ENCODE measurements around the gene PNMA6E.

Gene PNMA6E

DNA sequence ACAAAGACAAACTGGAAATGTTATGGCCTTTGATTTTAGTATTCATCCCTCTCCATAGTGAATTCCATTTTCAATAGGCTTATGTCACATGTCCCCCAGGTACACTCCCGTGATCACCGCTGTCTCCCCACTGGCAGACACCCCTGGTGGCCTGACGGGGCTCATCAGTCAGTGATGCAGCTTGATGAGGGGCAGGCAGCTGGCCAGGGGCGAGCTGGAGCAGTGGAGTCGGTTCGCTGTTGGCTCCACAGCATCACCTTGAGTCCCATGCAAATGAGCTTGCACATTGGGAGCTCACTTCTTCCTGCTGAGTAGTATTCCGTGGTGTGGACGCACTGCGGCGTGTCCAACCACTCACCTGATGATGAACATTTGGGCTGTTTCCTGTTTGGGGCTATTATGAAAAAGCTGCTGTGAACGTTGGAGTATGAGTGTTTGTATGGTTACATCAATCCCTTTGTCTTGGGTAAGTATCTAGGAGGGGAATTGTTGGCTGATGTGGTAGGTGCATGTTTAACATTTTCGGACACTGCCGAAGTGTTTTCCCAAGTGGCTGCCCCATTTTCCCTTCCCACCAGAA is 39.5 kb upstream of the PNMA6E start:
- no peaks in the 10 kb centered on the region for H3K27me3 ChIP-seq (ENCODE audit: low read length)
- no peak overlapping the region for H3K27ac ChIP-seq (ENCODE audit: low read depth, low read length)
- no peak overlapping the region for H3K4me2 ChIP-seq (ENCODE audit: low read depth, low read length, poor library complexity, severe bottlenecking)
- H3F3A ChIP-seq (ENCODE audit: insufficient read depth) = no peaks in the 10 kb centered on the region
- H4K20me1 ChIP-seq (ENCODE audit: low read depth, low read length) = no peaks in the 10 kb centered on the region
- H3K9me2 ChIP-seq (replicated peaks; ENCODE audit: insufficient read depth, low read length) = no peaks in the 10 kb centered on the region
- H3K9ac ChIP-seq (ENCODE audit: low read length) = no peak overlapping the region
- H3K4me3 ChIP-seq (ENCODE audit: insufficient read depth, low read length, poor library complexity, severe bottlenecking) = no peak overlapping the region
- H3K36me3 ChIP-seq (ENCODE audit: low read length) = no peaks in the 10 kb centered on the region
- H3K79me2 ChIP-seq (ENCODE audit: insufficient read depth, low read length) = no peaks in the 10 kb centered on the region
- TF ChIP-seq EZH2phosphoT487 (conservative IDR thresholded peaks at IDR 0.05; ENCODE audit: low read length) = no peak
- TF ChIP-seq, protein P1, sequence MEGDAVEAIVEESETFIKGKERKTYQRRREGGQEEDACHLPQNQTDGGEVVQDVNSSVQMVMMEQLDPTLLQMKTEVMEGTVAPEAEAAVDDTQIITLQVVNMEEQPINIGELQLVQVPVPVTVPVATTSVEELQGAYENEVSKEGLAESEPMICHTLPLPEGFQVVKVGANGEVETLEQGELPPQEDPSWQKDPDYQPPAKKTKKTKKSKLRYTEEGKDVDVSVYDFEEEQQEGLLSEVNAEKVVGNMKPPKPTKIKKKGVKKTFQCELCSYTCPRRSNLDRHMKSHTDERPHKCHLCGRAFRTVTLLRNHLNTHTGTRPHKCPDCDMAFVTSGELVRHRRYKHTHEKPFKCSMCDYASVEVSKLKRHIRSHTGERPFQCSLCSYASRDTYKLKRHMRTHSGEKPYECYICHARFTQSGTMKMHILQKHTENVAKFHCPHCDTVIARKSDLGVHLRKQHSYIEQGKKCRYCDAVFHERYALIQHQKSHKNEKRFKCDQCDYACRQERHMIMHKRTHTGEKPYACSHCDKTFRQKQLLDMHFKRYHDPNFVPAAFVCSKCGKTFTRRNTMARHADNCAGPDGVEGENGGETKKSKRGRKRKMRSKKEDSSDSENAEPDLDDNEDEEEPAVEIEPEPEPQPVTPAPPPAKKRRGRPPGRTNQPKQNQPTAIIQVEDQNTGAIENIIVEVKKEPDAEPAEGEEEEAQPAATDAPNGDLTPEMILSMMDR (IDR thresholded peaks at IDR 0.05; ENCODE audit: insufficient read depth, low read length, poor library complexity, severe bottlenecking) = no peak
- H2AFZ ChIP-seq (ENCODE audit: low read depth, low read length, severe bottlenecking) = no peak overlapping the region
- H3K9me3 ChIP-seq (ENCODE audit: insufficient read depth, low read length) = no peaks in the 10 kb centered on the region

DNA sequence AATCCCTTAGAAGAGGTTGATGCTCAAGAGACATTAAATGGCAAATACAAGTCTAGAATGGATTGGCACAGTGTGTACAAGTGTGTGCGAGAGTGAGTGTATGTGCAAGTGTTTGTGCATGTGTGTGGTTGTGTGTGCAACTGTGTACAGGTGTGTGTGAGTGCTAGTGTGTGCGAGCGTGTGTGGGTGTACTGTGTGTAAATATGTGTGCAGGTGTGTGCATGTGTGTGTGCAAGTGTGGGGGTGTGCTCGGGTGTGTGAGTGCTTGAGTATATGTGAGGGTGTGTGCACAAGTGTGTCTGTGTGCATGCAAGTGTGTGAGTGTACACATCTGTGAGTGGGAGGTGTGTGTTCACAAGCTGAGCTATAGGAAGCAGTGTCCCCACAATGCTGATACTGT is 38.8 kb upstream of the PNMA6E start:
- Histone ChIP-seq H3K27me3 (ENCODE audit: low read length) (no peaks in the 10 kb centered on the region), H3F3A (ENCODE audit: insufficient read depth) (no peaks in the 10 kb centered on the region), H3K27ac (ENCODE audit: low read depth, low read length) (no peak overlapping the region), H3K79me2 (ENCODE audit: insufficient read depth, low read length) (no peaks in the 10 kb centered on the region), H3K36me3 (ENCODE audit: low read length) (no peaks in the 10 kb centered on the region), H2AFZ (ENCODE audit: low read depth, low read length, severe bottlenecking) (no peak overlapping the region), H3K9me2 (replicated peaks; ENCODE audit: insufficient read depth, low read length) (no peaks in the 10 kb centered on the region), H3K4me3 (ENCODE audit: insufficient read depth, low read length, poor library complexity, severe bottlenecking) (no peak overlapping the region), H3K9ac (ENCODE audit: low read length) (no peak overlapping the region), H4K20me1 (ENCODE audit: low read depth, low read length) (no peaks in the 10 kb centered on the region), H3K4me2 (ENCODE audit: low read depth, low read length, poor library complexity, severe bottlenecking) (no peak overlapping the region), H3K9me3 (ENCODE audit: insufficient read depth, low read length) (no peaks in the 10 kb centered on the region)
- no peak for TF ChIP-seq EZH2phosphoT487 (conservative IDR thresholded peaks at IDR 0.05; ENCODE audit: low read length)
- TF ChIP-seq, protein P1 (IDR thresholded peaks at IDR 0.05; ENCODE audit: insufficient read depth, low read length, poor library complexity, severe bottlenecking) = no peak

- no peak overlapping the region for H2AFZ ChIP-seq (ENCODE audit: low read depth, low read length, severe bottlenecking)
- H4K20me1 ChIP-seq (ENCODE audit: low read depth, low read length) = no peaks in the 10 kb centered on the region
- H3K9me3 ChIP-seq (ENCODE audit: insufficient read depth, low read length) = no peaks in the 10 kb centered on the region
- no peak overlapping the region for H3K27ac ChIP-seq (ENCODE audit: low read depth, low read length)
- no peaks in the 10 kb centered on the region for H3K9me2 ChIP-seq (replicated peaks; ENCODE audit: insufficient read depth, low read length)
- no peaks in the 10 kb centered on the region for H3K27me3 ChIP-seq (ENCODE audit: low read length)
- no peak overlapping the region for H3K4me3 ChIP-seq (ENCODE audit: insufficient read depth, low read length, poor library complexity, severe bottlenecking)
- no peak overlapping the region for H3K4me2 ChIP-seq (ENCODE audit: low read depth, low read length, poor library complexity, severe bottlenecking)
- TF ChIP-seq EZH2phosphoT487 (conservative IDR thresholded peaks at IDR 0.05; ENCODE audit: low read length) = no peak
- TF ChIP-seq, protein P1 (IDR thresholded peaks at IDR 0.05; ENCODE audit: insufficient read depth, low read length, poor library complexity, severe bottlenecking) = no peak
- no peak overlapping the region for H3K9ac ChIP-seq (ENCODE audit: low read length)
- no peaks in the 10 kb centered on the region for H3K79me2 ChIP-seq (ENCODE audit: insufficient read depth, low read length)
- H3K36me3 ChIP-seq (ENCODE audit: low read length) = no peaks in the 10 kb centered on the region
- H3F3A ChIP-seq (ENCODE audit: insufficient read depth) = no peaks in the 10 kb centered on the region
Measured at GRCh38 chrX:153438532-153438931, 37.4 kb upstream of the PNMA6E start.

All from SU-DHL-6 (cell line).